ENCODE data around the gene ST3GAL6. TPM values are rescaled to one million over a fixed set of nuclear protein-coding genes. Genes with fewer than 3 reads are reported as not detected.

Gene ST3GAL6
- total and polyA plus RNA-seq, 2 of the 13 experiments (the other 11 are each of a cell fraction or from before 2014, with no cell fraction given) = 17.5 to 23.2 TPM

GRCh38 chr3:98801043-98801747 is 38.1 kb downstream of the ST3GAL6 start:
- Histone ChIP-seq H3K27ac (ENCODE audit: extremely low read length, insufficient read depth, low read length) (no peak overlapping the region), H3K9ac (ENCODE audit: insufficient read depth, low read depth, low read length) (no peak overlapping the region), H3K4me1 (ENCODE audit: insufficient read depth, low read length) (peaks cover 7% of the 10 kb centered on the region), H3K4me2 (ENCODE audit: low read depth, low read length) (no peak overlapping the region), H3K79me2 (ENCODE audit: insufficient read depth, low read length) (no peaks in the 10 kb centered on the region), H3K36me3 (replicated peaks in 1 of 2; ENCODE audit: control insufficient read depth in 1 of 2, insufficient read depth in 2 of 2, low read length in 2 of 2) (peaks cover 11 to 29% of the 10 kb centered on the region in 2 experiments; a peak in 4 of 5 replicates), H3K9me3 (ENCODE audit: low read length) (no peaks in the 10 kb centered on the region), H3K4me3 (replicated peaks in 1 of 3; ENCODE audit: insufficient read depth in 1 of 3, low read depth in 2 of 3, low read length in 3 of 3) (no peak overlapping the region), H3K27me3 (ENCODE audit: control insufficient read depth in 1 of 2, insufficient read depth in 2 of 2, low read length in 2 of 2) (no peaks in the 10 kb centered on the region), H2AFZ (ENCODE audit: low read length) (no peak overlapping the region), H4K20me1 (ENCODE audit: insufficient read depth, low read length) (no peaks in the 10 kb centered on the region)
- no peak for DNase-seq (ENCODE audit: low spot score)
- intact Hi-C loops (cut with micrococcal nuclease; ENCODE audit: unreplicated experiment) = no loop called here
- peak; percentile 68 for ATAC-seq
- 86% methylated on average over 7 of the region's 7 CpGs for WGBS (ENCODE audit: low lambda C conversion rate)
- peak; percentile 58 for TF ChIP-seq STAG1 (CRISPR knock-in tag; IDR thresholded peaks at IDR 0.05)
- TF ChIP-seq CTCF (CRISPR knock-in tag; IDR thresholded peaks at IDR 0.05) = peak; percentile 38
- TF ChIP-seq SNAPC5 (CRISPR knock-in tag; IDR thresholded peaks at IDR 0.05; ENCODE audit: borderline replicate concordance) = no peak
- no peak for TF ChIP-seq BATF2 (CRISPR knock-in tag; IDR thresholded peaks at IDR 0.05)
- CTCF ChIA-PET (ENCODE audit: low intra/inter-chr PET ratio, low total read pairs) = interaction anchor here (1.8 kb wide), 1 partner anchor 199 kb away, joined by 7 read pairs; no protein-coding TSS in a partner anchor
- POLR2A ChIA-PET = no interaction called here
- no TSS peak for BruUV-seq (replicated peaks)
- in situ Hi-C loops (cut with HindIII; ENCODE audit: extremely low pct_ligation_motif_present, low pct_unique_long_range_greater_than_20kb) = no loop called here
- FAIRE-seq = no peak

DNA sequence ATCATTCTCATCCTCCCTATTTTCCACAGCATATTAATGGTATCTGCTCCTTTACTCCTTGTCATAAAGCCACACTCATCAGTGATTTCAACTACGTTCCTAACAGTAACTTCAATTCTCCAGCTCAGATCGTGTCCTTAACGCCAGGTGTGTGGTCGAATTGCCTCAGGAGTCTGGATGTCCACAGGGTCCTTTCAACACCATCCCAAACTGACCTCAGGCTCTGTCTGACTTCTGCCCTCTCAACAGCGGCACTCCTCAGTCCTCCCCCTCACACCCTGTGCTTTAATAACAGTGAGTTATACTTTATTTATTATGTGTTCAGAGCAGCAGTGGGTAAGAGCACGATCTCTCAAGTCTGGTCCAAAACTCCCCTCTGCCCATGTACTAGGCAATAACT is 42.4 kb downstream of the ST3GAL6 start:
- peaks cover 15 to 51% of the 10 kb centered on the region in 2 experiments for H3K36me3 ChIP-seq (replicated peaks in 1 of 2; ENCODE audit: control insufficient read depth in 1 of 2, insufficient read depth in 2 of 2, low read length in 2 of 2)
- H3K4me1 ChIP-seq (ENCODE audit: insufficient read depth, low read length) = peaks cover 1% of the 10 kb centered on the region
- BruUV-seq (replicated peaks) = no TSS peak
- ChIA-PET CTCF (ENCODE audit: low intra/inter-chr PET ratio, low total read pairs) (no interaction called here), POLR2A (no interaction called here)
- H3K4me3 ChIP-seq (replicated peaks in 1 of 3; ENCODE audit: insufficient read depth in 1 of 3, low read depth in 2 of 3, low read length in 3 of 3) = no peak overlapping the region
- FAIRE-seq (no peak), DNase-seq (ENCODE audit: low spot score) (no peak), ATAC-seq (no peak)
- no peak overlapping the region for H3K4me2 ChIP-seq (ENCODE audit: low read depth, low read length)
- H3K79me2 ChIP-seq (ENCODE audit: insufficient read depth, low read length) = no peaks in the 10 kb centered on the region
- H3K27me3 ChIP-seq (ENCODE audit: control insufficient read depth in 1 of 2, insufficient read depth in 2 of 2, low read length in 2 of 2) = no peaks in the 10 kb centered on the region
- WGBS (ENCODE audit: low lambda C conversion rate) = 97% methylated on average over 6 of the region's 6 CpGs
- H2AFZ ChIP-seq (ENCODE audit: low read length) = no peak overlapping the region
- intact Hi-C loops (cut with micrococcal nuclease; ENCODE audit: unreplicated experiment) = no loop called here
- in situ Hi-C loops (cut with HindIII; ENCODE audit: extremely low pct_ligation_motif_present, low pct_unique_long_range_greater_than_20kb) = no loop called here
- no peaks in the 10 kb centered on the region for H3K9me3 ChIP-seq (ENCODE audit: low read length)
- no peak overlapping the region for H3K27ac ChIP-seq (ENCODE audit: extremely low read length, insufficient read depth, low read length)
- no peak overlapping the region for H3K9ac ChIP-seq (ENCODE audit: insufficient read depth, low read depth, low read length)
- no peaks in the 10 kb centered on the region for H4K20me1 ChIP-seq (ENCODE audit: insufficient read depth, low read length)
- TF ChIP-seq ZFP62 (CRISPR knock-in tag; IDR thresholded peaks at IDR 0.05) = no peak
- no peak for TF ChIP-seq FOSL1 (CRISPR knock-in tag; IDR thresholded peaks at IDR 0.05; ENCODE audit: borderline replicate concordance)
- TF ChIP-seq, protein P1, sequence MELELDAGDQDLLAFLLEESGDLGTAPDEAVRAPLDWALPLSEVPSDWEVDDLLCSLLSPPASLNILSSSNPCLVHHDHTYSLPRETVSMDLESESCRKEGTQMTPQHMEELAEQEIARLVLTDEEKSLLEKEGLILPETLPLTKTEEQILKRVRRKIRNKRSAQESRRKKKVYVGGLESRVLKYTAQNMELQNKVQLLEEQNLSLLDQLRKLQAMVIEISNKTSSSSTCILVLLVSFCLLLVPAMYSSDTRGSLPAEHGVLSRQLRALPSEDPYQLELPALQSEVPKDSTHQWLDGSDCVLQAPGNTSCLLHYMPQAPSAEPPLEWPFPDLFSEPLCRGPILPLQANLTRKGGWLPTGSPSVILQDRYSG (CRISPR knock-in tag; IDR thresholded peaks at IDR 0.05) = no peak
- TF ChIP-seq HOXA9 (CRISPR knock-in tag; IDR thresholded peaks at IDR 0.05; ENCODE audit: borderline replicate concordance) = no peak
- TF ChIP-seq SP140L (CRISPR knock-in tag; IDR thresholded peaks at IDR 0.05; ENCODE audit: borderline replicate concordance) = no peak
- no peak for TF ChIP-seq ZNF234 (CRISPR knock-in tag; conservative IDR thresholded peaks at IDR 0.05)
- TF ChIP-seq, protein P2, sequence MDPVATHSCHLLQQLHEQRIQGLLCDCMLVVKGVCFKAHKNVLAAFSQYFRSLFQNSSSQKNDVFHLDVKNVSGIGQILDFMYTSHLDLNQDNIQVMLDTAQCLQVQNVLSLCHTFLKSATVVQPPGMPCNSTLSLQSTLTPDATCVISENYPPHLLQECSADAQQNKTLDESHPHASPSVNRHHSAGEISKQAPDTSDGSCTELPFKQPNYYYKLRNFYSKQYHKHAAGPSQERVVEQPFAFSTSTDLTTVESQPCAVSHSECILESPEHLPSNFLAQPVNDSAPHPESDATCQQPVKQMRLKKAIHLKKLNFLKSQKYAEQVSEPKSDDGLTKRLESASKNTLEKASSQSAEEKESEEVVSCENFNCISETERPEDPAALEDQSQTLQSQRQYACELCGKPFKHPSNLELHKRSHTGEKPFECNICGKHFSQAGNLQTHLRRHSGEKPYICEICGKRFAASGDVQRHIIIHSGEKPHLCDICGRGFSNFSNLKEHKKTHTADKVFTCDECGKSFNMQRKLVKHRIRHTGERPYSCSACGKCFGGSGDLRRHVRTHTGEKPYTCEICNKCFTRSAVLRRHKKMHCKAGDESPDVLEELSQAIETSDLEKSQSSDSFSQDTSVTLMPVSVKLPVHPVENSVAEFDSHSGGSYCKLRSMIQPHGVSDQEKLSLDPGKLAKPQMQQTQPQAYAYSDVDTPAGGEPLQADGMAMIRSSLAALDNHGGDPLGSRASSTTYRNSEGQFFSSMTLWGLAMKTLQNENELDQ (CRISPR knock-in tag; IDR thresholded peaks at IDR 0.05; ENCODE audit: borderline replicate concordance) = no peak
